Right lung (tissue), 5 donors: ENCODE measurements around the gene NETO1. TPM values are rescaled to one million over a fixed set of nuclear protein-coding genes. Genes with fewer than 3 reads are reported as not detected.

Experiments
- DNase-seq, 2 donors: peaks; one replicate each; pipeline ENCODE4 v3.0.0-alpha.2; 2013
- polyA plus RNA-seq, 5 donors: library from polyadenylated mRNA; unstranded; fragments of 120-200 nt; gene quantifications; one replicate each; pipeline versions ENCODE4 v1.2.1 to v1.2.3, GENCODE V29; 2013; ENCODE audit warnings: inconsistent platforms in 1 of 5, low replicate concordance in 1 of 5; ENCODE audit not compliant: insufficient read length in 5 of 5, insufficient read depth in 1 of 5

The NETO1 gene
- polyA plus RNA-seq, 5 donors = 0.05 to 0.68 (median 0.39) TPM

DNA sequence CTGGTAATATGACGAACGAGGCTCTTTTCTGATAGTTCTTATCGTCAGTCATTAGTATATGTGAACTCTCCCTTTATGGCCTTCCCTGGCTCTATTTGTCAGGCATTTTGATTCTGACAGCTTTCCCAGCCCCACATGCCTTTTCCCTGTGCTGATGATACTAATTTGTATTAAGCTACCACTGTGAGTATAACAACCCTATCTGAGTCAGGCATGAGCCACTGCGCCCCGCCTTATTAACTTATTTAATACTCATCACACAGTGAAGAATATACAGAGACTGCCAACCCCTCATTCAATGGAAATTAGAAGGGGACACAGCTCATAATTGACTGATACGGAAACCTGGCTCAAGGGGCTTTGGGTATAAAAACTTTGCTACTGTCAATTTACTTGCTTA, 140.0 kb downstream of the NETO1 start:
- DNase-seq = no peak

DNA sequence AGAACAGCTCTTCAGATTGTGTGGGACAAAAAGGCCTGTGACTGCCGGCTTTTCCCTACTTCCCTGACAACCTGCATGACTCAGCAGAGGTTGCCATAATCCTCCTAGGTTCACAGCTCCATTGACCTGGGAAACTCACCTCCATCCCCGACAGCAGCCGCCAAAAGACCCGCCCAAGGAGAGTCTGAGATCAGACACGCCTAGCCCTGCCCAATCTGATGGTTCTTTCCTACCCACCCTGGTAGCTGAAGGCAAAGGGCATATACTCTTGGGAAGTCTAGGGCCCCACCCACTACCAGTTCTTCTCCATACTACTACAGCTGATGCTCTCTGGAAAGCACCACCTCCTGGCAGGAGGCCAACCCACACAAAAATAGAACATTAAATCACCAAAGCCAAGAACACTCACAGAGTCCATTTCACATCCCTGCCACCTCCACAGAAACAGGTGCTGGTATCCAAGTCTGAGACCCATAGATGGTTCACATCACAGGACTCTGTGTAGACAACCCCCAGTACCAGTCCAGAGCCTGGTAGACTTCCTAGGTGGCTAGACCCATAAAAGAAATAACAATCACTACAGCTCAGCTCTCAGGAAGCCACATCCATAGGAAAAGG, 140.6 kb downstream of the NETO1 start:
- no peak for DNase-seq

DNA sequence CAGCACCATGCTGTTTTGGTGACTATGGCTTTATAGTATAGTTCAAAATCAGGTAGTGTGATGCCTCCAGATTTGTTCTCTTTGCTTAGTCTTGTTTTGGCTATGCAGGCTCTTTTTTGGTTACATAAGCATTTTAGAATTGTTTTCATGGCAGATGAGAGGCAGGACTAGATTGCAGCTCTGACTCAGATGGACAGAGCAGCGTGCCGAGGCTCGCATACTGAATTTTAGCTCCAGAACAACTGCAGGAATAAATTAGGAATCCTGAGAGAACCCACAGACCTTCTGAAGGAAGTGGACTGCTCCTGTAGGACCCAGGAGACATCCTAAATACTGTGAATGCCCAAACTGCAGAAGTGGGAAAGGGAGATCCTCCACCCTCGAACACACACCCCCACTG, 141.6 kb downstream of the NETO1 start:
- DNase-seq = no peak

DNA sequence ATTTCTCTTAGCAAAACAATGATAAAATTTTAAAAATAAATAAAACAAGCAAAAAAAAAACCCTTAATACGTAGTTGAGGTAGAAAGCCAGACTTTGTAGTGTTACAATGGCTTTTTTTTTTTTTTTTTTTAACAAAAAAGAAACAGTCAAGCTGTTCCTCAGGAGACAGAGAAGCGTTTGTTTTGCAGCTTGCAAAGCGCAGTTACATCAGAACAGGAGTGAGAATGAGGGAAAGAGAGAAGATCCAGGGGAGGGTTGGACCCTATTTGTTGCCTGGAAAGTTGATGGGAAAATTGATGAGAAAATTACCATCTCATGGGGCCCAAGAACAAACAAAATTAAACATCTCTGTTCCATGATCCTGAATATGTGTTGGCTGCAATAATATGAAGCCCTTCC, 146.5 kb downstream of the NETO1 start:
- DNase-seq = no peak

DNA sequence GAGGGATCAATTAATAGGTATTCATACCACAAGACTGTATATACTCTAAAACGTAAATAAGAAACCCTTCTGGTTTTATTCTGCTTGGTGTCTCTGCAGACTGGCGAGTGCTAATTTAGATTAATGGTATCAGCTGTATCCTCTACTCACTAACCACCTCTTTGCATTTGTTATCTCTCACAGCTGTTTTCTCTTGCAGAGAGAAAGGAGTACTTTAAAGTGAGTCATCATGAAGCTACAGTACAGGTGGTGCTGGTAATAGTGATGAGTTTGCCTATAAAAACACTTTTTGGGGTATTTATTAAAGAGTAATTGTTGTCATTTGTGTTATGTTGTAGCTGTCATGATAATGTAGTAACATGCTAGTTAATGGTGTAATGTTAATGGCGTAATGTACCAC, 147.7 kb downstream of the NETO1 start:
- no peak for DNase-seq

- DNase-seq = no peak
Measured at GRCh38 chr18:72704202-72704601, 163.6 kb downstream of the NETO1 start.

- DNase-seq = no peak
Measured at GRCh38 chr18:72700961-72701710, 166.7 kb downstream of the NETO1 start.

- no peak for DNase-seq
Measured at GRCh38 chr18:72697706-72698105, 170.1 kb downstream of the NETO1 start.

DNA sequence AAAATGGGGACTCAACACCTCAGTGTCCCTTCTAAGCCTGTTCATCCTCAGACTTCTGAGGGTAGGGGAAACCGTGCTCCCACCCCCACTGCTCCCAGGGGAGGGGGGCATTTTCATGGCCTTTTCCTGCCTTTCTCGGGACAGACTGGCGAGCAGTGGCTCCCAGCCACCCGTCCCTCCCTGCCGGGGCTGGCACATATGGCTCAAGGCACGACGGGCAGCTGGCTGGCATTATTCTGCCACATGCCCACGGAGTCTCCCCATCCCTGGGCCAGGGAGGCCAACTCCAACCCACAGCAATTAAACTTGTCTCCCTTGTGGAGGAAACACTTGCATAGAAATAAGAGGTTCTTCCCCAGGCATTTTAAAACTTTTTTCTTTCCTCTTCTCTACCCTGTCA, 175.2 kb downstream of the NETO1 start:
- DNase-seq = no peak
